Tibial nerve (tissue), 4 donors: ENCODE results near the gene UBE2D1.

ENCODE experiments used
- EP300 ChIP-seq, 2 donors: sonication (generic); formaldehyde crosslinking; IDR thresholded peaks; one replicate each; pipeline ENCODE4 v1.6.1; 2017; ENCODE audit warnings: antibody characterized with exemption in 2 of 2, mild to moderate bottlenecking in 1 of 2
- POLR2A ChIP-seq, 2 donors: fragments of 450-650 bp; IDR thresholded peaks; one replicate each; pipeline ENCODE4 v1.6.1; 2017; ENCODE audit warnings: antibody characterized with exemption in 2 of 2, mild to moderate bottlenecking in 2 of 2, moderate library complexity in 2 of 2
- TF ChIP-seq, protein P1 (sequence below), 5 experiments: fragments of 200-600 bp in 3 of 5; fragments of 450-650 bp in 2 of 5; sonication (generic) in 3 of 5; IDR thresholded peaks; one replicate each; pipeline ENCODE4 v1.5.1; 2016 to 2019; ENCODE audit warnings: antibody characterized with exemption in 5 of 5, mild to moderate bottlenecking in 3 of 5, moderate library complexity in 2 of 5

DNA sequence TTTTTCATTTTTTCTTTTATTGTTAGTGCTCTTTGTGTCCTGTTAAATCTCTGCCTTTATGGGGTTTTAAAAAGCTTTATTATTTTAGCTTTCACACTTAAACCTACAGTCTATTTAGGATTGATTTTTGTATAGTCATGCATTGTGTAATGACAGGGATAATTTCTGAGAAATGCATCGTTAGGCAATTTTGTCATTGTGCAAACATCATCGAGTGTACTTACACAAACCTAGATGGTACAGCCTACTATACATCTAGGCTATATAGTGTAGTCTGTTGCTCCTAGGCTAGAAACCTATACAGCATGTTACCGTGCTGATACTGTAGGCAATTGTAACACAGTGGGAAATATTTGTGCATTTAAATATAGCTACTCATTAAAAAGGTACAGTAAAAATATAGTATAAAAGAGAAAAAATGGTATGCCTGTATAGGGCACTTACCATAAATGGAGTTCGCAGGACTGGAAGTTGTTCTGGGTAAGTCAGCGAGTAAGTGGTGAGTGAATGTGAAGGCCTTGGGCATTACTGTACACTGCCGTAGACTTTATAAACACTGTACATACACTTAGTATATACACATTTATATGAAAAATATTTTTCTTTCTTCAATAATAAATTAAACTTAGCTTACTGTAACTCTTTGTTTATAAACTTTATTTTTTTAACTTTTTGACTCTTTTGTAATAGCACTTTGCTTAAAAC, 16.0 kb downstream of the UBE2D1 start:
- TF ChIP-seq, protein P1, sequence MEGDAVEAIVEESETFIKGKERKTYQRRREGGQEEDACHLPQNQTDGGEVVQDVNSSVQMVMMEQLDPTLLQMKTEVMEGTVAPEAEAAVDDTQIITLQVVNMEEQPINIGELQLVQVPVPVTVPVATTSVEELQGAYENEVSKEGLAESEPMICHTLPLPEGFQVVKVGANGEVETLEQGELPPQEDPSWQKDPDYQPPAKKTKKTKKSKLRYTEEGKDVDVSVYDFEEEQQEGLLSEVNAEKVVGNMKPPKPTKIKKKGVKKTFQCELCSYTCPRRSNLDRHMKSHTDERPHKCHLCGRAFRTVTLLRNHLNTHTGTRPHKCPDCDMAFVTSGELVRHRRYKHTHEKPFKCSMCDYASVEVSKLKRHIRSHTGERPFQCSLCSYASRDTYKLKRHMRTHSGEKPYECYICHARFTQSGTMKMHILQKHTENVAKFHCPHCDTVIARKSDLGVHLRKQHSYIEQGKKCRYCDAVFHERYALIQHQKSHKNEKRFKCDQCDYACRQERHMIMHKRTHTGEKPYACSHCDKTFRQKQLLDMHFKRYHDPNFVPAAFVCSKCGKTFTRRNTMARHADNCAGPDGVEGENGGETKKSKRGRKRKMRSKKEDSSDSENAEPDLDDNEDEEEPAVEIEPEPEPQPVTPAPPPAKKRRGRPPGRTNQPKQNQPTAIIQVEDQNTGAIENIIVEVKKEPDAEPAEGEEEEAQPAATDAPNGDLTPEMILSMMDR (IDR thresholded peaks at IDR 0.05) = no peak
- TF ChIP-seq POLR2A (IDR thresholded peaks at IDR 0.05) (no peak), EP300 (IDR thresholded peaks at IDR 0.05) (no peak)
